GM19099 (cell line): Measurements from ENCODE around the gene DCUN1D1.

Source experiments
- POLR2A ChIP-seq: IDR thresholded peaks from 3 replicates; pipeline ENCODE4 v1.6.1; 2011; ENCODE audit warnings: low read depth; ENCODE audit not compliant: insufficient read length; ENCODE audit errors: extremely low read depth

DCUN1D1 gene

DNA sequence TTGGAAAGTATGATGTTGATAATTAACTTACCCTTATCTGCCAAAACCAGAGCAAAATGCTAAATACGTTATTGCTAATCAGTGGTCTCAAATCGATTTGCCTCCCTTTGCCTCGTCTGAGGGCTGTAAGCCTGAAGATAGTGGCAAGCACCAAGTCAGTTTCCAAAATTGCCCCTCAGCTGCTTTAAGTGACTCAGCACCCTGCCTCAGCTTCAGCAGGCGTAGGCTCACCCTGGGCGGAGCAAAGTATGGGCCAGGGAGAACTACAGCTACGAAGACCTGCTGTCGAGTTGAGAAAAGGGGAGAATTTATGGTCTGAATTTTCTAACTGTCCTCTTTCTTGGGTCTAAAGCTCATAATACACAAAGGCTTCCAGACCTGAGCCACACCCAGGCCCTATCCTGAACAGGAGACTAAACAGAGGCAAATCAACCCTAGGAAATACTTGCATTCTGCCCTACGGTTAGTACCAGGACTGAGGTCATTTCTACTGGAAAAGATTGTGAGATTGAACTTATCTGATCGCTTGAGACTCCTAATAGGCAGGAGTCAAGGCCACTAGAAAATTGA lies 59.7 kb downstream of the DCUN1D1 start:
- no peak for TF ChIP-seq POLR2A

DNA sequence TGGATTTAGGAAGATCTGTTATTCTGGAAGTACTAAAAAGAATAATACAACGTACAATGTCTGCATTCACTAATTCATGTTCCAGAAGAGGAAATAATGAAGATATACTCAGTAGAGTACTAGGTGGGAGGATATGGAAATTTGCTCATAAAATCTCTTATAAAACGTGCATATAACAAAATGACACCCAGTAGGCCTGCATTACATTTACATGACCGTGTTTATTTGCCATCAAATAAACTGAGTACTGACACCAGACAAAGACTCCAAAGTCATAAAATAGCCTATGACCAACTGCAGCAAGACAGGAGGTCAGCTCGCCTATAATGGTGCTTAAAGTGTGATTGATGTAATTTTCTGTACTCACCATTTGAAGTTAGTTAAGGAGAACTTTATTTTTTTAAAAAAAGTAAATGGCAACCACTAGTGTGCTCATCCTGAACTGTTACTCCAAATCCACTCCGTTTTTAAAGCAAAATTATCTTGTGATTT lies 60.4 kb downstream of the DCUN1D1 start:
- TF ChIP-seq POLR2A = no peak

- TF ChIP-seq POLR2A = no peak
These were observed 63.2 kb downstream of the DCUN1D1 start for GRCh38 chr3:182917134-182917533.

DNA sequence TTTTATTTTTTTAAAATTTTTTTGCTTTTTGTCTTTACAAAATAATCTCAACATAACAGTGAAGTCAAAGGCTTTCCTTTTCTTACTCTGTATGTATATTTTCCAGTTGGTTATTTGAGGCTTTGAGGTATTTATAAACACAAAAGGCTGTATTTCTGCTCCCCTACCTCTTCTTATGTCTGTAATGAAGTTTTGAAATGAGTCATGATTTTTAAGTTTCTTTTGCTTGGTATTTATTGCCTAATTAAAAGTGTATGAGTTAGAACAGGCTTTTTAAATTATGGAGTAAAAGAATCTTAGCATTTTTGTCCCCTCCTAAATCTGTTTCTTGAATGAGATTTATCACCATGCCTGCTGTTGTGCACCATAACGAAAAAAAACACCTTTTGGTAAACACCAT lies 66.0 kb downstream of the DCUN1D1 start:
- no peak for TF ChIP-seq POLR2A

DNA sequence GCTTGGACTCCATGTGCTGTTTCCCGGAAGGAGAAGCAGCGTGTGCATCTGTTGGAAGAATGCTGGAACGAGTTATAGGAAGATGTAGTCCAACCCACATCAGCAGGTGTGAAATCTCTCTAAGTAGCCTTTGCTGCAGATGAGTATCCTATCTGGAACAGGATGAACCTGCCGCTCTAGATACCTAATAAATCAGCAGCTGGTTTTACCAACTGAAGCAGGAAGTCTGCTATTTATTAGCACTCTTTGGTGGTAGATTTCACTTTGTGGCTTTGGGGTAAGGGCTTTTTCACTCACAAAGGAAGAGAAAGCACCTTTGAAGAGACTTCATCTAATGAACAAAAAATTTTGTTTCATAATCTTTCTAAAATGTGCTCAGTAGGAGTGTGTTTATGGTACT lies 66.4 kb downstream of the DCUN1D1 start:
- TF ChIP-seq POLR2A = no peak

DNA sequence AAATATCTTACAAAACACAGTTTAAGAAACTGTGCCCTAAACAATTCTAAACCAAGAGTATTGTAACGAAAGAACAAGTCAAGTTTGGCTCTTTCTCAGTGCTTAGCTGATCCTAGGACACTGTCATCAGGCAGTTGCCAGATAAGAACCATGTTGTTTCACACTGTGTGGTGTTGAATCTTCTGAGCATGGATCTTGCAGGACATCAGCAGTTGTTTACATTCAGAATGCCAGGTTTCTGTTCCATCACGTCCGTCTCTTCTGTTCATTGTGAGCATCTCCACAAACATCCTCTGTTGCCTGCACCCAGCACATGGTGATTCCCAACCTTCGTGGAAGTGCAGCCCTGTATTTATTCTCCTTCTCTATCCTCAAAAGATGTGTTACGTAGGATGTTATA lies 67.9 kb downstream of the DCUN1D1 start:
- TF ChIP-seq POLR2A = no peak

DNA sequence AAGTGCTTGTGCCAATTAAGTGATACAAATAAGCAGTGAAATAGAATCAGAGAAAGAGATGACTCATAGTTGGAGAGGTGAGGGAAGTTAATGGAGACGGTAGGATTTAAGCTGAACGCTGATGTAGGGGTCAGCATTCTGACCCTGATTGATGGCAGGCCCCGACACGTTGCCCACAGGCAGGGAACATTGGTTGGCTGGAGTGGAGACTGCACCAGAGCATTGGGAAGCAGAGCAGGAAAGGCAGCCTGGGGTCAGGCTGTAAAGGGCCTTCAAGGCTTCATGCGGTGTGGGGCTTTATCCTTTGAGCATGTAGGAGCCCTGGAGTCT lies 68.6 kb downstream of the DCUN1D1 start:
- TF ChIP-seq POLR2A = no peak

DNA sequence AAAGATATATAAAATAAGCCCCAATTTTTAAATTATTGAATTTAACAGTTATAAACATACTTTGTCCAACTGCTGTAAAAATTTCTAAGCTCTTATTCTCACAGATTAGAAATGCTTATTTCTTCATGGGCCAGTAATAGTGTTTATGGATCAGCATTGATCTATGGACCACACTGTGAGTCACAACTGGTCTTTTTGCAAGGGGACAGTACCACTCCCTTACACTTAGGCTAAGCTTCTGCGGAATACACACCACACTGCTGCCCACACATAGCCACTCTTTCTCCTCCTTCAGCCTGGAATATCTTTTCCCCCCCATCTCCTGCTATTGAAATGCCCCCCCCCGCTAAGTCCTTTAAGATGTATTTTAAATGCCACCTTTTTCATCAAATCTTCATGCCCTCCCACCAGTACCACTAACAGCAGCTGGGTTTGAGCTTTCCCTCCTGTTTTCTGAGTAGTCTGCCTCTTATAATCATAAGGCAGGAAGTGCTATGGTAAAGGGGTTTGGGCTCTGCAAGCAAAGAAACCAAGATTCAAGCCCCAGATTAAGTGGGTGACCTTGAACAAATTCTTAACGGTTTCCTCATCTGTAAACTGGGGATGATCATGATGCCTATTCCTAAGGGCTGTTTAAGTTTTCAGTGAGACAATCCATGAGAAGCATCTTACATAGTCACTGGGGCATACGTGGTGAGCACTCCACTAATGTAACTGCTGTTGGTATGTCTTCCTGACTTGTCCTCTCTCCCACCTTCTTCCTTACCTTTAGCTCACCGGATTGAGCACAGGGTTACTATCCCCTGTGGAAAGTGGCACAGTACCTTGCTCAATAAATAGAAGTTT lies 69.2 kb downstream of the DCUN1D1 start:
- TF ChIP-seq POLR2A = no peak

DNA sequence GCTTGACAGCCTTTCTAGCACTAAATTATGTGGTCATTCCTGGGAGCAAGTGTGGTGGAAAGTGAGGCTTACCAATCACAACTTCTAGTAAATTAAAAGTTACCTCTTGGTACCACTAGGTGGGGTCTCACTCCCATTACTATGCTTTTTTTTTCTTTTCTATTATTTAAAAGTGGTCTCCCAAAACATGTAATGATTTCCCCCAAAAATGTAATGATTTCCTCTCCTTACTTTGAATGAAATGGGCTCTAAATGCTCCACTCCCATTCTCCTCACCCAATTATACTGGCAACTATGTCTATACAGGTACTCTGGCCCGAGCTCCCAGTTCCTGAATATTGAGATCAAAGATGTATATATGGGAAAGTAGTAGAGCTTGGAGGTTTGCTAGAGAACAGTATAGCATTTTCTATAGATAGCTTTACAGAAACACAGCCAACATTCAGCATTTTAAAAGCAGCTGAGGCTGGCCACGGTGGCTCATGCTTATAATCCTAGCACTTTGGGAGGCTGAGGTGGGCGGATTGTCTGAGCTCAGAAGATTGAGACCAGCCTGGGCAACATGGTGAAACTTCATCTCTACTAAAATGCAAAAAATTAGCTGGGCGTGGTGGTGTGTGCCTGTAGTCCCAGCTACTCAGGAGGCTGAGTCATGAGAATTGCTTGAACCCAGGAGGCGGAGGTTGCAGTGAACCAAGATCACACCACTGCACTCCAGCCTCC lies 70.9 kb downstream of the DCUN1D1 start:
- TF ChIP-seq POLR2A = no peak

- no peak for TF ChIP-seq POLR2A
These were observed 71.9 kb downstream of the DCUN1D1 start for GRCh38 chr3:182908471-182908870.

GRCh38 chr3:182906036-182906435 lies 74.3 kb downstream of the DCUN1D1 start:
- TF ChIP-seq POLR2A = no peak

GRCh38 chr3:182905623-182906022 lies 74.7 kb downstream of the DCUN1D1 start:
- TF ChIP-seq POLR2A = no peak

DNA sequence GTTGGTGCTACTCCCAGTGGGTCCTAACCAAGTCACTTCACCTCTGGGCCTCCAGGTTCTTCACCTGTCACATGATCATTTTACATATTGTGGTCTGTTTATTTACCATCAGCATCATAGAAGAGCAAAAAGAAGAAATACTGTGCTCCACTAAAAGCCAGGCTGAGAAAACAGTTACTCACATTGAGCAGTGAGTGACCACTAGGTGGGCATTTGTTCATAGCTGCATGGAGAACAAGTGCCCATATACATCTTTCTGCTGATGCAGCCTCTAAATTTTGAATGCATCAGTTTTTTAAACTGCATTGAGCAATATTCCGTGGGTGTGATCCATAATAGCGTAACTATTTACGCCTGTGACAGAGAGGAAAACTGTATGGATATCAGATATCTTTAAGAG lies 76.2 kb downstream of the DCUN1D1 start:
- TF ChIP-seq POLR2A = no peak

DNA sequence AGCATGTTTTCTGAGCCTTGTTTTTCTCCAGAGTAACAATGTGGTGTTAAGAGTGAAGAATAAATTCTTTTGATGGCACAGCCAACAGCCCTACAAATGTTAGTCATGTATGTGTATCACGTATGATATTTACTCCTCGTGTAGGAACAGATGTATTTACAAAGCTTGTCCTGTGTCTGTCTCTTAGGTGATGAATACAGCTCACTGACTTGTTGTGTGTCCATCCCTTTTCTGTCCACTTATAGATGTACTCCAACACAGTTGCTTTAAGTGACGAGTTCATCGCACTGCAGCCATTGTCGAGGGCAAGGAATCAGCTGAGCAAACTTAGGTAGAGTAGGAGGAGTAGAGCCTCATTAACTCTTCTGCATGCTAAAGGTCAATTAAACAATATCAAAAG lies 78.1 kb downstream of the DCUN1D1 start:
- no peak for TF ChIP-seq POLR2A

GRCh38 chr3:182896553-182896952 lies 83.8 kb downstream of the DCUN1D1 start:
- no peak for TF ChIP-seq POLR2A
